Measurements from ENCODE around the gene NME4.

Gene NME4

DNA sequence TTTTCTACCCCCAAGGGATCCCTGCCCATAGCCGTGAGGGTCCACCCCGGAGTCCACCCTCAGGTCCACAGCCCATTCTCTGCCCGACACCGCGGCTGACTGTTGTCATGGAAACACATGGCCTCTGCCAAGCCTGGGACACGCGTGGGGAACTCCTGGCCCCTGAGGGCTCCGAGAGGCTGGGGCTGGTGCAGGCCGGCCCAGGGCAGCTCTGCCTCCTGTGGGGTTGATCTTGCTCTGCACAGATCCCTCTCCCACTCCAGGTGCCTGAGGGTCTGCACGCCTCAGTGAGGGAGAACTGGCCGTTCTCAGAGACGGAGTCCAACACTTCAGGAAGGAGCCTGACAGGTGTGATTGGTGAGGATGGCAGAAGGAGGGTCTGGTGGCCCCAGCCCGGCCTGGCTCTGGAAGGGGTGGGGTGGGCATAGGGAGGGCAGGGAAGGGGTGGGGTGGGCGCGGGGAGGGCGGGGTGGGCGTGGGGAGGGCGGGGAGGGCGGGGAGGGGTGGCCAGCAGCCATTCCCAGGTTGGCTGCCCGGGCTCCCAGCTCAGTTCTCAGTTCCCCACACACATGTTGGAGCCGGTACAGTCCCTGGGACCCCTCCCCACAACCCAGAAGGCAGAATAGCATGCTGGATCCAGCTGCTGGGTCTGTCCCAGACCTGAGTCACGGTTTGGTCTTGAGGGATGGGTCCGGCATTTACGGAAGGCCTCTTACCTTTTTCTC, 33.1 kb upstream of the NME4 start:
- DNase-seq: no peak

DNA sequence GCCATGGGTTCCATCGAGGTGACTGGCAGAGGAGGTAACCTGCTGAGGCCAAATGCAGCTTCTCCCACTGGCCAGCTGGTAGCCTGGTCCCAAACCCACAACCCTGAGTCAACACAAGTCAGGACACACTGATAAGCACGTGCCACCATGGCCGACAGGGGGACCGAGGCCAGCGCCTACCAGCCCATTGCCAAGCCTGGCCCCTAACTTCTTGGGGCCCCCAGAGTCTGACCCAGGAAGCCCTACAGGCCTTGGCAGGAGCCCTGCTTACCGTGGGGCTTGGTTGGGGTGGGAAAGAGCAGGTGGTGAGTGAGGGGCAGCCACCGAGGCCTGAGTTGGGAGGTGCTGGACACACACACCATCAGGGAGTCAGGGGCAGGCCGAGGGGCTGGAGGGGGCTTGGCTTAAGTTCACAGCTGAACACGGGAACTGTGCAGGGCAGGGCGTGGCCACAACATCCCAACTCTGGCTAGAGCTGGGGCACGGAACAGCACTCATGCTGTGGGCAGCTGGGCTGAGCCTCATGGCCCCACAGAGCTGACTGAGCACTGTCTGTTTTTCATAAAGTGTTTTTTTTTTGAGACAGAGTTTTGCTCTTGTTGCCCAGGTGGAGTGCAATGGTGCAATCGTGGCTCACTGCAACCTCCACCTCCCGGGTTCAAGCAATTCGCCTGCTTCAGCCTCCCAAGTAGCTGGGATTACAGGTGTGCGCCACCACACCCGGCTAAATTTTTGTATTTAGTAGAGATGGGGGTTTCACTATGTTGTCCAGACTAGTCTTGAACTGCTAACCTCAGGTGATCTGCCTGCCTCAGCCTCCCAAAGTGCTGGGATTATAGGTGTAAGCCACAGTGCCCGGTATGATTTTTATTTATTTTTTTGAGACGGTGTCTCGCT, 32.2 kb upstream of the NME4 start:
- DNase-seq: no peak

DNA sequence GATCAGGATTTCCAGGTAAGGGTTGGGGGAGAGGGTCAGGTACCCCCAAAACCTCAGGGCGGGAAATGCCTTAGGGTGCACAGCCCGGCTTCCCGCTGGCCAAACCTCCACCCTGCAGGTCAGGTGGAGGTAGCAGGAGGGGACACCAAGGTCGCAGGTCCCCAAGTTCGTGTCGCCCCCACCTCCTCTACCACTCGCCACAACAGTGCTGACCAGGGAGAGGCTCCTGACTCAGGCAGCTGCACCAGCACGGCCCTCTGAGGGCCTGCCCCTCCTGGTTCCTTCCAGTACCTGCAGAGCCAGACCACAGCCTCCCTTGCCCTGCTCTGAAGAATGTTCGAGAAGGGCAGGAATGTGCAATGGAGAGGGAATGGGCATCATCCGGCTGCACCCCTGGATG, 30.5 kb upstream of the NME4 start:
- no peak for DNase-seq

DNA sequence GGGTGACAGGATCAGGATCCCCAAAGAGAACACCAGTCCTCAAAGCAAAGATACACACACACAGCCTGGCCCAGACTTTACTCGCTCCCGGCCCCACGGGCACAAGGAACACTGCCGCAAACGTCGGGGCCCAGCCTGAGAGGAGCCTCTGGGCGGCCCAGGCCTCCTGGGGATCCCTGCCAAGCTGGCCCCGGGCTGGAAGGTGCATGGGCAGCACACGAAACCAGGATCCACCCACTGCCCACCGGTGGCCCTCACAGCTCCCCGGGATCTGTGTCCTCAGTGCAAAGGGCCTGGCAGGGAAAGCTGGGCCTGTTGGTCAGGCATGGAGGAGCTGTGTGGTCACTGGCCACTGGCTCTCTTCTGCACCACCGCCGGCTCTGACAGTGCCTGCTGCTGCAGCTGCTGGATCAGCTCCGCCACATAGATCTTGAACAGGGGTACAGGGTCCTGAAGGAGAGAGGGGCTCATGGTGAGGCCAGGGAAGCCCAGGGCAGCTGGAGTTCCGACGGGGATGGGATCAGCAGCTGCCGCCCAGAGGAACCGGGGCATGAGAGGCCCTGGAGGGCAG, 29.6 kb upstream of the NME4 start:
- DNase-seq: no peak

DNA sequence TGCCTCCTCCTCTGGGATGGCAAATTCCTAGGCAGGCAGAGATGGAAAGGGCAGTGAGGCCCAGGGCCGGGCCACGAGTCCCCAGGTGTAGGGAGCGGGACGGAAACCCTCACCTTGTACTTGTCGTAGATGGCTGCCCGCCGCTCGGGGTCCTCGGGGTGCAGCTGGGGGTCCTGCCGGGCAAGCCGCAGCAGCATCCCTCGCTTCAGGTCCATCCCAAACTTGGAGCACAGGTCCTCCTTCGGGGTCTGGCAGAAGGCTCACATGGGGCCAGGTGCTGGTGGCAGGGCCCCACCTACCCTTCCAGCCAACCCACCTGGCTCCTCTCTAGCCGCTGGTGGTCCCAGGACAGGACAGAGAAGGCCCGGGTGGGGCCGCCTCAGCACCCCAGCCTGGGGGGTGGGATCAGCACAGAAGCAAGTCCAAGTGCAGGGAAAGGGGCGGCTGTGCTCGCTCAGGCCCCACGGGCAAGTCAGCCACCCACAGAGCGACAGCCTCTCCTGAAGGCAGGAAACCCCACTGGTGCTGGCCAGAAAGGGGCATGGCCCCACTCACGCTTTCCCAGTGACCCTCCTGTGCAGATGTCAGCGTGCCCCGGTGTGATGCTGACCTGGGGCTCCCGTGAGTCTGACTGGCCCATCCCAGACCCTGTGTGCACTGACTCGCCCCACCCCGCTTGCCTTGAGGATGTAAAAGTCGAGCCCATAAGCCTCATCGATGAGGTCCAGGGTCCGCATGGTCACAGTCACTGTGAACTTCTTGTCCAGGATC, 28.4 kb upstream of the NME4 start:
- no peak for DNase-seq

DNA sequence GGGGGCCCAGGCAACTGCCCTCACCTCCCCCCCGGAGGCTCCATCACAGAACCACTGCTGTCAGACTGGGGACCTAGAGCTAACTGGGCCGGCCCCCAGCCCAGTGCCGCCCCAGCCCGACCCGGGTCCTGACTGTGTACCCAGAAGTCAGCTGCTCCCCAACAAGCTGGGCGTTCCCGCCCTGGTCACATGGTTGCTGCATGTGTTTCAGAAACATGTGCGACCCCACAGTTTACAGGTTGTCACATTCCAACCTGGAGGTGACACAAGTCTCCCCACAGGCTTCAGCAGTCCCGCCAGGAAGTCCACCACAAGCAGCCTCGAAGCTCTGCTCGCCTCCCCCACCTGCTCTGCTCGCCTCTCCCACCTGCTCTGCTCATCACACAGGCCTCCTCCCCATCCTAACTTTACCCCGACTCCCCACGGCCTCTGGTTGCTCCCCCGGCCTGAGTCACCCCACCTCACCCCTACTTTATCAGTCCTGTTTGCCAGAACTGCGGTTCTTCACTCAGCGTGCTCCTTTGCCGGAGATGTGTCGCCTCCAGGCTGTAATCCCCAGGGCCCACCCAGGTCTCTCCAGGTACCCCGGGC, 27.6 kb upstream of the NME4 start:
- DNase-seq: no peak

DNA sequence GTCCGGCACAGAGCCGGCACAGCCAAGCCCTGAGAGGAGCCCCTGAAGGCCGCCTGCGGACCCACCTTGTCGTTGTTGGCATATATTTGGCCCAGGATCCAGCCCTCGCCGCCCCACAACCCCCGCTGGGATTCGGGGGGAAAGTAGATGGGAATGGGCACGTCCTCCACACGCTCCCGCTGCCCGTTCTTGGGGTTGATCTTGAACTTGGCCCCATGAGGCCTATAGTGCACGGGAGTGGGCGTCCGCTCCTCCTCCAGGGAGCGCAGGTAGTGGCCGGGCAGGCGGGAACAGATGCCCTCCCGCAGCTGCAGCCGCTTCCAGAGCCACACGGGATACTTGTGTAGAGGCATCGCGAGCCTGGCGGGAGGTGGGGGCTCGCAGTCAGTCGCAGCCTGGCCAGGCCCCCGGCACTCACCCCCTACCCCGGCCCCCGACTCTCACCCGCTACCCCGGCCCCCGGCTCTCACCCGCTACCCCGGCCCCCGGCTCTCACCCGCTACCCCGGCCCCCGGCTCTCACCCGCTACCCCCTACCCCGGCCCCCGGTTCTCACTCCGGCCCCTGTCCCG, 27.0 kb upstream of the NME4 start:
- DNase-seq: no peak

DNA sequence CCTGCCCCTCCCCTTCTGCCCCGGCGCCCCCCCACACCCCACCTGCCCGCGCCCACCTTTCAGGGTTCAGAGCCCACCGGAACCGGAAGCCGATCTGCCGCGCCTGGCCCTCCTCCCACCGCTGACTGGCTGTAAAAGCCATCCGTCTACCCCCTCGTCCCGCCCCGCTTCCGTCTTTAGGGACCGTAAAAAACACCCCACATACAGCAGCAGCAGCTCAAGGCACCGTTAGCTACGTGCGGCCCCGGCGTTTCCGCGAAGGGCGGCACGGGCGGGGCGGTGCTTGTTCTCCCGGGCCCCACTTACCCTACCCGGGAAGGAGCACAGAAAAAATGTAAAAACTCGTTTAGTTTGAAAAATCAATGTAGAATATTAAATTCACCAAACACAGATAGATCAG, 26.6 kb upstream of the NME4 start, which contains the start of gene MRPL28:
Gene MRPL28, minus strand, starts transcription at position 96 of the 400 bp plus-strand sequence. CDS start 320 bp downstream, outside the sequence.
- DNase-seq: peak; percentile 90

DNA sequence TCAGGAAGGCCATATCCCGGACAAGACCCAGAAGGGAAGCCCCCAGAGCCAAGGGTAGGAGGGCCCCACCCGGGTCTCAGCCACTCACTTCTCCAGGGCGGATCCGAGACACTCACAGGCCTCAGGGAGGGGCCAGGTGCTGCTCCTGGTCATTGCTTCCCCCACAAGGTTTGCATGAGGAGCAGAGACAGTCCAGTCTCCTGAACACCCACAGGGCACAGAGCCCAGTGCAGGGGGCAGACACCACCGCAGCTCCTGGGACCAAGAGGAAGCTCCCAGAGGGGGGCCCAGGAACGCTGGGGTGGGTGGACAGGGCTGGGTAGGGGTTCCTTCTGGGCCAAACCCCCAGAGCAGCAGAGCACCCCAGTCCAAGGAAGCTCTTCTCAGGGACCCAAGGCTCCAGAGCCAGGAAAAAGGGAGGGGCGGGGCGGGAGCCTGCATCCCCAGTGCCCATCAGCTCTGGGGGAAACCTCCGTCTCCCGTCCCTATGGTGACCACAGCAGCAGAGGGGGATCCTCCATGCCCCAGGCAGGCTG, 26.0 kb upstream of the NME4 start:
- no peak for DNase-seq

DNA sequence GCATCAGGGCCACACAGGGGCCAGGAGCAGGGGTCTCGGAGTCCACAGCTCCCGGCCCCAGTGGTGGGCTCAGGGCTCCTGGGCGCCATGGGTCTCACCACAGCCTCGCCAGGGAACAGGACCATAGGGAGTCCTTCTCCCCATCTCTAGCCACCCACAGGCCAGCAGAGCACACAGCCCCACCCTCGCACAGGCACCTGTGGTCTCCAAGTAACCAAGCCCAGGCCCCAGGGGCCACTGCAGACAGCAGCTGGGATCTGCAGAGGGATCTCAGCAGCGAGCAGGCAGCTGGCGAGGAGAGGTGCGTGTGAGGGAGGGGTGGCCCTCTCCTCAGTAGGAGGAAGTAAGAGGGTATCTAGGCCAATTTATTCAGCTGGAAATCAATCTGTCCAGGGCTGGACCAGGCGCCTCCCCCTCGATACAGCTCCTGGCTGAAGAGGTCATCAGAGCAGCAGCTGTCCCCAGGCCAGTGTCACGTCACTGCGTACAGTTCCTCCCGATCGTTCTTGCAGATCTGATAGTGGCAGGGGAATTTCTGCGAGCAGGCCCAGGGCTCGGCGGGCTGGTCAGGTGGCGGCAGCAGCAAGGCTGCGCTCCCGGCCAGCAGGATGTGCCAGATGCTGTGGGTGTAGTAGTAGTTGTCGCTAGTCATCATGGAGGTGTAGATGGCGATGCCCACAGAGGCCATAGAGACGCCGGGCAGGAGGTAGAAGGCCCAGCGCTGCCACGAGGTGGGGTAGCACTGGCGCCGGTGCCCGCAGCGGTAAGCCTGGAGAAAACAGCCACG, 25.3 kb upstream of the NME4 start:
- DNase-seq: no peak

DNA sequence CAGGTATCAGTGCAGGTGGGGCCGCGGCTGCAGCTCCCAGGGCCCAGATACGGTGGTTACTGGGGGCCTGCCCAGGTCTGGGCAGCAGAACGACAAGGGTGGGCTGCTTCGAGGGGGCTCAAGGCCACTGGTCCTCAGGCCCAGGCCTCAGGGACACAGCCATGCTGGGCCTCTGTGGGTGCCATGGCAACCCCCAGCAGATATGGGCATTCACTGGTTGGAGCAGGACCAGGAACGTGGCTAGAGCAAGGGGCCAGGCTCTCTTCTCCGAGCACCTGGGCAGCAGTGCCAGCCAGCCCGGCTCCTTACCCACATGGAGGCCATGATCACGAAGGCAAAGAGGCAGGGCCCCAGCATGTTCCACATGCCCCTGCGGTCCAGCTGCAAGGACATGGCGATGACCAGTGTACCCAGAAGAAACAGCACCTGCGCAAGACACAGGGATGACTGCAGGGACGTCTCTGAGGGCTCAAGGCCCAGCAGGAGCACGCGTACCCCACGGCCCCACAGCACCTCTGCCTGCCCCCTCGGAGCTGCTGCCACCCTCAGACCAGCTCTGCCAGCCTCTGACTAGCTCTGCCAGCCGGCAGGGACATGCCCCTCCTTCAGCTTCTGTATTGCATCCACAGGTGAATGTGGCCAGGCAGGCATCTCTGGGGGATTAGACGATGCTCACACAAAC, 24.6 kb upstream of the NME4 start:
- no peak for DNase-seq

DNA sequence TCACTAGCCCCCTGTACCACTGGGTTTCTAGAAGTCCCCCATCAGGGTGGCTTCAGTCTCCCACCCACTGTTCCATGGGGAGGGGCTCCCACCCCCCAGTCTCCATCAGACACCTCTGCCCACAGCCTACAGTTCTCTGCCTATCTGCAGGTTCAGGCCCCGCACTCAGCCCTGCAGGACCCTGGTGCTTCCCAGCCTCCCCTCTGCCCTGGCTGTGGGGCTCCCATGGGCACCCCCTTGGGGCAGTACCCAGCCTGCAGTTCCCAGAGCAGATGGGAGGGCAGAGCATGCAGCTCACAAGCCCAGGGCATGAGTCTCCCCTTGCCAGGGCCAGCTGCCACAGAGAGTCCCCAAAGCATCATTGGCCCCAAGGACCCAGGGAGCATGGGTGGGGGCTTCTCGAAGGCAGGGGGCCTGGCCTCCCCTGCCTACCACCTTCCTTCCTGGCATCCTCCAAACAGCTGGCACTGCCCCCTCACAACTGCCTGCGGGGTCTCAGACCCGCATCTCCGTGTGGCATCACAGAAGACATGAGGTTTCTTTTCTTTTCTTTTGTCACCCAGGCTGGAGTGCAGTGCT, 23.9 kb upstream of the NME4 start:
- no peak for DNase-seq

DNA sequence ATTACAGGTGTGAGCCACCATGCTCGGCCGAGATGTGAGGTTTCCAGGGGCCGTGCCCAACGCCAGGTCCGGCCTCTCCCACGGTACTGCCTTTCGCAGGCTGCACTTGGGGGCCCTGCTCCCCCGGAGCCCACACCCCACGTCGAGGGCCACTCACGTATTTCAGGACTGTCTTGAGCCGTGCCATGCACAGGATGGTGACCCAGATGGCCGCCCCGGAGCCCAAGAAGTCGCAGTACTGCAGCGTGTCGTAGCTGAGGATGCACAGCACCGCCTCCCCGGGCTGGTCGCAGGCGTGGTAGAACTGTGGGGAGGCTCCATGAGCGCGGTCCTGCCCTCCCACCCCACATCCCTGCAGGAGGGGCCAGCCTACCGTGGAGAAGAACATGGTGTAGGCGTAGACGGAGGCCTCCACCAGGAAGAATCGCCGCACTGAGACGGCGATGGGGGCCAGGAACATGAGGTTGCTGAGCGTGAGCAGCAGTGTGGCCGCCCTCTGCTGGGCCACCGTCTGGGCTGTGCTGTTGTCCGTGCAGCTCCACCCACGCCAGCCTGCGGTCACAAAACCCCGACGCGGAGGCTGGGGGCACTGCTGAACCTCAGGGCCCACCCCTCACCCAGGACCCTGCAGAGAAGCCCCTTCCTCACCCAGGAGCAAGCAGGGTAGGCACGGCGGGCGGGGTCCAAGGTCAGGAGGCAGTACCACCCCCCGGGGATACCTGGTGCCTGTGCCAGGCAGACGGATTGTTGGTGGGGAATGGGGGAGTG, 23.0 kb upstream of the NME4 start:
- no peak for DNase-seq

DNA sequence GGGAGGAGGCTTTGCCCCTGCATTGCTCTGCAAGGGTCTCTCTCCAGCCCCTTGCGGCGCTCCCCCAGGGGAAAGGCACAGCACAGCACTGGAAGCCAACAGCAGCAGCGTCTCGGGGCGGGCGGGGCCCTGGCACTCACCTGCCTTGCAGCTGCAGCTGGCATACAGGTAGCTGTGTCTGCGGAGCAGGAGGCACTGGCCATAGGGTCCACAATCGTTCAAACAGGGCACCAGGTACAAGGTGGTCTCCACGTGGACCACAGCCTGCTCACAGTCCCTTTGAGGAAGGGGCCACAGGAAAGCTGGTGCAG, 22.4 kb upstream of the NME4 start:
- no peak for DNase-seq

DNA sequence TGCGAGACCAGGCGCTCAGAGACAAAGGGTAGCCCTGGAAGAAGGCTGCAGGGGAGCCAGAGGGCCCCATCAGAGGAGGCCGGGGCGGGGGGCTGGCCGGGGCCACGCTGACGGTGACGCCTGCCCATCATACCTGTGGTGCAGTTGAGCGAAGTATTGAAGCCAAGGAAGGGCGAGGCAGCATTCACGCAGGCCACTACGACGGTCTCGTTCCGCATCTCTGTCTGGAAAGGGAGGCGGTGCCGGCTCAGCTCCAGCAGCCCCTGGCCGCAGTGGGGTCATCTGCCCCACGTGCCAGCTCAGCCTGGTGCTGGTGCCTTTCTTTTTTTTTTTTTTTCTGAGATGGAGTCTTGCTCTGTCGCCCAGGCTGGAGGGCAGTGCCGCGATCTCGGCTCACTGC, 21.8 kb upstream of the NME4 start:
- DNase-seq: no peak

DNA sequence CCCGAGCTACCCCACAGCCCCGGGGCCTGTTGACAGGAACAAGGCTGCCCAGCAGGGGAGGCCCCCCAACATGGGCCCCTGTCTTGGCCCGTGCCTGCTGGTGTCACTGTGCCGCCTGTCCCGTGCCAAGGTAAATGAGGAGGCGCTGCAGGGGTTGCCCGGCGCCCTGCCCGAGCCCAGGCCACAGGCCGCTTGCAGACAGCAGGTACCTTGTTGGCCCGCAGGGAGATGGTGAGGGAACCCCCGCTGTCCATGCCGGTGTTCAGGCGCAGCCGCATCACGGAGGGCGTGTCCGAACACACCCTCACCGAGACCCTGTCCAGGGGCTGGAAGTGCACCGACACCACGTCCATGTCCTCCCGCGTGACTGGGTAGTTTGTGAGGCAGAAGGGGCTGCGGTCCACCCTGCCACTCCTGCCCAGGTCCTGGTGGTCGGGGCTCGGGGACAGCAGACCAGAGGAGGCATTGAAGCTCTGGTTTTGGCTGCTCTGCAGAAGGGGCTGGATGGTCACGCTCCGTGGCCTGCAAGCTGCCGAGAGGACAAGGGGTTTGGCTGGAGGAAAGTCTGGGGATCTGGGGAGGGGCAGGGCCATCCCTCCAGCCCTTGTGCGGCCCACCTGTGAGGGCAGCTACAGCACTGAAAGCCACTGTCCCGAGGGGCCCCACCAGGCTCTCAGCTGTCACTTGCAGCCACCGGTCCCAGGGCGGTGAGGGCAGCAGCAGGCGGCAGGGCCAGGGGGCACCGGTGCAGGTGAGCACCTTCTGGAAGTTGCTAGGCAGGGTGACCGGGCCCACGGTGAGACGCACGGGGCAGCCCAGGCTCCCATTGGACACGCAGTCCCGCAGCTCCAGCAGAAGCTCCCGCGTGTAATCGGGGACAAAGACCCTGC, 20.8 kb upstream of the NME4 start:
- no peak for DNase-seq

DNA sequence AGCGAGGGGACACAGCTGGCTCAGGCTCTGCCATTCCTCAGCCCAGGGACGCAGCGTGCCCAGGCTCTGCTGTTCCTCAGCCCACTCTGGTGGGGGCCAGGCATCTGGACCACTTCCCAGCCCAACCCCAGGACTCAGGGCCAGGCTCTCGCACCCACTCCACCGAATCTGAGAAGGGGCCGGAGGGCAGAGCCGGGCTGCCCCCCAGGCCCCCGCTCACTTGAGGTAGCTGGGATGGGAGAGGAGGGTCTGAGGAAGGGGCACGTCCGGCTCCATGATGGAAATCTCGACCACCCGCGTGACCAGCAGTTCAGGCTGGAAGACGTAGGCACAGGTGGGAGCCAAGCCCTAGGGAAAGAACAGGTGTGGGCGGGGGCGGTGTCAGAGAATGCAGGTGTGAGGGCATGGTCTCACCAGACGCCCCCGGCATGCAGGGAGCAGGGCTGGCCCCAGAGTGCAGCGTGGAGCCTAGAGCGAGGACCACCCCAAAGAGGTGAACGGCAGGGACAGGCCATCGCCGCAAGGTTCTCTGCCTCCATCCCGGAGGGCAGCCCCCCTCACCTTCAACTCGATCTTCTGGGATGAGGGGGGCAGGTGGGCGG, 20.1 kb upstream of the NME4 start:
- DNase-seq: no peak

DNA sequence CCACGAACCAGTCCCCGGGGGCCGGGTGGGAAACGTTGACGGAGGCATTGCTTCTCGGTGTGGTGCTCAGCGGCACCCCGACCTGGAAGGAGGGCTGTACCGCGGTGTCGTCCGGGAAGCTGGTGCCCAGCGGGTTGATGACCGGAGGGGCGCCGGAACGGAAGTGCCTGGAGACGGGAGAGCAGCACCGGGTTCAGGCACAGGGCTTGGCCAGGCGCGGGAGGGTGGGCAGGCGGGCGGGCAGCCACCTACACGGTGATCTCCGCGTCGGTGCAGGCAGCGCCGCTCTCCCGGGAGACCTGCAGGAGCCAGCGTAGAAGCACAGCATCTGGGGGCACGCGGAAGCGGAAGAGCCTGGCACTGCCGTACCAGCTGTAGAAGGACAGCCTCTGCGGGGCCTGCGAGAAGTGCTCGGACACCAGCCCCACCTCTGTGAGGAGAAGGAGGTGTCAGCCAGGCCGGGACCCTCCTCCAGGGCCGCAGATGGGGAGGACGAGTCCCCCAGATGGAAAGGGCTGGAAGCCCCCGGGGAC, 19.5 kb upstream of the NME4 start:
- DNase-seq: no peak
